ENCODE measurements around the gene GLI3.

DNA sequence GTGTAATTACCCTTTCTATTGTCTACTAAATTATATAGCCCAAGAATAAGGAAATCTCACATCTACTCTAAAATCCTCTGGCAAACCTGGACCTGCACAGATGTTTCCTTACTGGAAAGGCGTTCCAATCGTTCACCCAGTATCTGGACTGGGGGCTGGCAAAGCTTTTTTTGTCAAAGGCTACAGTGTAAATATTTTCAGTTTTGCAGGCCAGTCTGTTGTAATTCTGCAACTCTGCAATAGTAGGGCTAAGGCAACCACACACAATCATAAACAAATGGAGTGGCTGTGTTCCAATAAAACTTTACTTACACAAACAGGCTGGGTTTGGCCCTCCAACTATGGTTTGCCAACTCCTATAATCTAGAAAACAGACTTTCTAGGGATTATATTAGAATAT lies 56.2 kb downstream of the GLI3 start:
- TF ChIP-seq, protein P1, sequence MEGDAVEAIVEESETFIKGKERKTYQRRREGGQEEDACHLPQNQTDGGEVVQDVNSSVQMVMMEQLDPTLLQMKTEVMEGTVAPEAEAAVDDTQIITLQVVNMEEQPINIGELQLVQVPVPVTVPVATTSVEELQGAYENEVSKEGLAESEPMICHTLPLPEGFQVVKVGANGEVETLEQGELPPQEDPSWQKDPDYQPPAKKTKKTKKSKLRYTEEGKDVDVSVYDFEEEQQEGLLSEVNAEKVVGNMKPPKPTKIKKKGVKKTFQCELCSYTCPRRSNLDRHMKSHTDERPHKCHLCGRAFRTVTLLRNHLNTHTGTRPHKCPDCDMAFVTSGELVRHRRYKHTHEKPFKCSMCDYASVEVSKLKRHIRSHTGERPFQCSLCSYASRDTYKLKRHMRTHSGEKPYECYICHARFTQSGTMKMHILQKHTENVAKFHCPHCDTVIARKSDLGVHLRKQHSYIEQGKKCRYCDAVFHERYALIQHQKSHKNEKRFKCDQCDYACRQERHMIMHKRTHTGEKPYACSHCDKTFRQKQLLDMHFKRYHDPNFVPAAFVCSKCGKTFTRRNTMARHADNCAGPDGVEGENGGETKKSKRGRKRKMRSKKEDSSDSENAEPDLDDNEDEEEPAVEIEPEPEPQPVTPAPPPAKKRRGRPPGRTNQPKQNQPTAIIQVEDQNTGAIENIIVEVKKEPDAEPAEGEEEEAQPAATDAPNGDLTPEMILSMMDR (IDR thresholded peaks at IDR 0.05), result no peak
- no peak for TF ChIP-seq NFYB (CRISPR knock-in tag; conservative IDR thresholded peaks at IDR 0.05; ENCODE audit: low read depth)
- no peak for TF ChIP-seq CREB1 (CRISPR knock-in tag; IDR thresholded peaks at IDR 0.05)
- TF ChIP-seq, protein P2, sequence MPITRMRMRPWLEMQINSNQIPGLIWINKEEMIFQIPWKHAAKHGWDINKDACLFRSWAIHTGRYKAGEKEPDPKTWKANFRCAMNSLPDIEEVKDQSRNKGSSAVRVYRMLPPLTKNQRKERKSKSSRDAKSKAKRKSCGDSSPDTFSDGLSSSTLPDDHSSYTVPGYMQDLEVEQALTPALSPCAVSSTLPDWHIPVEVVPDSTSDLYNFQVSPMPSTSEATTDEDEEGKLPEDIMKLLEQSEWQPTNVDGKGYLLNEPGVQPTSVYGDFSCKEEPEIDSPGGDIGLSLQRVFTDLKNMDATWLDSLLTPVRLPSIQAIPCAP (CRISPR knock-in tag; IDR thresholded peaks at IDR 0.05), result no peak
- no peak for TF ChIP-seq NR2C2 (CRISPR knock-in tag; IDR thresholded peaks at IDR 0.05)
- TF ChIP-seq TEAD4 (CRISPR knock-in tag; IDR thresholded peaks at IDR 0.05), result no peak
- no peak for TF ChIP-seq CREM (CRISPR knock-in tag; IDR thresholded peaks at IDR 0.05)
- no peak for TF ChIP-seq TEAD1 (CRISPR knock-in tag; IDR thresholded peaks at IDR 0.05)
- no peak for TF ChIP-seq ETV6 (CRISPR knock-in tag; IDR thresholded peaks at IDR 0.05)
- TF ChIP-seq, protein P3, sequence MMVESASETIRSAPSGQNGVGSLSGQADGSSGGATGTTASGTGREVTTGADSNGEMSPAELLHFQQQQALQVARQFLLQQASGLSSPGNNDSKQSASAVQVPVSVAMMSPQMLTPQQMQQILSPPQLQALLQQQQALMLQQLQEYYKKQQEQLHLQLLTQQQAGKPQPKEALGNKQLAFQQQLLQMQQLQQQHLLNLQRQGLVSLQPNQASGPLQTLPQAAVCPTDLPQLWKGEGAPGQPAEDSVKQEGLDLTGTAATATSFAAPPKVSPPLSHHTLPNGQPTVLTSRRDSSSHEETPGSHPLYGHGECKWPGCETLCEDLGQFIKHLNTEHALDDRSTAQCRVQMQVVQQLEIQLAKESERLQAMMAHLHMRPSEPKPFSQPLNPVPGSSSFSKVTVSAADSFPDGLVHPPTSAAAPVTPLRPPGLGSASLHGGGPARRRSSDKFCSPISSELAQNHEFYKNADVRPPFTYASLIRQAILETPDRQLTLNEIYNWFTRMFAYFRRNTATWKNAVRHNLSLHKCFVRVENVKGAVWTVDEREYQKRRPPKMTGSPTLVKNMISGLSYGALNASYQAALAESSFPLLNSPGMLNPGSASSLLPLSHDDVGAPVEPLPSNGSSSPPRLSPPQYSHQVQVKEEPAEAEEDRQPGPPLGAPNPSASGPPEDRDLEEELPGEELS (CRISPR knock-in tag; IDR thresholded peaks at IDR 0.05), result no peak
- TF ChIP-seq, protein P4, sequence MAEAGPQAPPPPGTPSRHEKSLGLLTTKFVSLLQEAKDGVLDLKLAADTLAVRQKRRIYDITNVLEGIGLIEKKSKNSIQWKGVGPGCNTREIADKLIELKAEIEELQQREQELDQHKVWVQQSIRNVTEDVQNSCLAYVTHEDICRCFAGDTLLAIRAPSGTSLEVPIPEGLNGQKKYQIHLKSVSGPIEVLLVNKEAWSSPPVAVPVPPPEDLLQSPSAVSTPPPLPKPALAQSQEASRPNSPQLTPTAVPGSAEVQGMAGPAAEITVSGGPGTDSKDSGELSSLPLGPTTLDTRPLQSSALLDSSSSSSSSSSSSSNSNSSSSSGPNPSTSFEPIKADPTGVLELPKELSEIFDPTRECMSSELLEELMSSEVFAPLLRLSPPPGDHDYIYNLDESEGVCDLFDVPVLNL (CRISPR knock-in tag; IDR thresholded peaks at IDR 0.05; ENCODE audit: borderline replicate concordance, low read depth), result no peak
- TF ChIP-seq, protein P5, sequence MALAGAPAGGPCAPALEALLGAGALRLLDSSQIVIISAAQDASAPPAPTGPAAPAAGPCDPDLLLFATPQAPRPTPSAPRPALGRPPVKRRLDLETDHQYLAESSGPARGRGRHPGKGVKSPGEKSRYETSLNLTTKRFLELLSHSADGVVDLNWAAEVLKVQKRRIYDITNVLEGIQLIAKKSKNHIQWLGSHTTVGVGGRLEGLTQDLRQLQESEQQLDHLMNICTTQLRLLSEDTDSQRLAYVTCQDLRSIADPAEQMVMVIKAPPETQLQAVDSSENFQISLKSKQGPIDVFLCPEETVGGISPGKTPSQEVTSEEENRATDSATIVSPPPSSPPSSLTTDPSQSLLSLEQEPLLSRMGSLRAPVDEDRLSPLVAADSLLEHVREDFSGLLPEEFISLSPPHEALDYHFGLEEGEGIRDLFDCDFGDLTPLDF (CRISPR knock-in tag; IDR thresholded peaks at IDR 0.05), result no peak
- no peak for TF ChIP-seq NFE2L1 (CRISPR knock-in tag; IDR thresholded peaks at IDR 0.05)

Data from WTC11 (cell line).